Measurements from ENCODE around the gene CLMP.
"Not testable (repeated sequence)": the region's sequence is repeated elsewhere in the genome, so short reads cannot be mapped to it uniquely, and the experiment has no call there.

Gene CLMP

GRCh38 chr11:123164732-123165450 is 30.2 kb downstream of the CLMP start:
- no peak for DNase-seq

- DNase-seq, result no peak
Observed at GRCh38 chr11:123163621-123164020, 31.4 kb downstream of the CLMP start.

GRCh38 chr11:123161376-123162030 is 33.5 kb downstream of the CLMP start:
- DNase-seq, result no peak

- no peak for DNase-seq
Observed at GRCh38 chr11:123159183-123159857, 35.7 kb downstream of the CLMP start.

GRCh38 chr11:123158033-123159003 is 36.7 kb downstream of the CLMP start:
- no peak for DNase-seq

- peak; percentile 44 for DNase-seq
Observed at GRCh38 chr11:123152951-123153350, 42.1 kb downstream of the CLMP start.

- DNase-seq, result not testable (repeated sequence)
Observed at GRCh38 chr11:123152346-123152745, 42.7 kb downstream of the CLMP start.

- DNase-seq, result no peak
Observed at GRCh38 chr11:123151796-123152195, 43.3 kb downstream of the CLMP start.

GRCh38 chr11:123151366-123151765 is 43.7 kb downstream of the CLMP start:
- DNase-seq, result no peak

- DNase-seq, result no peak
Observed at GRCh38 chr11:123150882-123151281, 44.2 kb downstream of the CLMP start.

GRCh38 chr11:123148965-123149364 is 46.1 kb downstream of the CLMP start:
- DNase-seq, result no peak

GRCh38 chr11:123145661-123146060 is 49.4 kb downstream of the CLMP start:
- DNase-seq, result no peak

- DNase-seq, result no peak
Observed at GRCh38 chr11:123145220-123145619, 49.8 kb downstream of the CLMP start.

- no peak for DNase-seq
Observed at GRCh38 chr11:123144707-123145106, 50.3 kb downstream of the CLMP start.

- no peak for DNase-seq
Observed at GRCh38 chr11:123143921-123144320, 51.1 kb downstream of the CLMP start.

- DNase-seq, result no peak
Observed at GRCh38 chr11:123143476-123143875, 51.6 kb downstream of the CLMP start.

- DNase-seq, result no peak
Observed at GRCh38 chr11:123139206-123139605, 55.8 kb downstream of the CLMP start.

- DNase-seq, result peak; percentile 92
Observed at GRCh38 chr11:123137431-123138224, 57.4 kb downstream of the CLMP start.

GRCh38 chr11:123135863-123136446 is 59.1 kb downstream of the CLMP start:
- no peak for DNase-seq

GRCh38 chr11:123132881-123133280 is 62.2 kb downstream of the CLMP start:
- DNase-seq, result no peak

- DNase-seq, result peak; percentile 28
Observed at GRCh38 chr11:123132034-123132766, 62.8 kb downstream of the CLMP start.

All from femur (tissue), 1 donor.